Smooth muscle cell (in vitro differentiated cells): ENCODE results near the gene PRM2. TPM values are rescaled to one million over a fixed set of nuclear protein-coding genes. Genes with fewer than 3 reads are reported as not detected.

Experiments used
- DNase-seq: peaks from one replicate; lab custom pipeline; 2025; ENCODE audit not compliant: unreplicated experiment; lab: John Stamatoyannopoulos, UW
- H2AFZ ChIP-seq: fragments of 200-600 bp; sonication (generic); 2 replicates; pipeline ENCODE4 v1.6.0; 2016; ENCODE audit warnings: antibody characterized with exemption, low read depth, mild to moderate bottlenecking
- H3F3A ChIP-seq: fragments of 200-600 bp; sonication (generic); 2 replicates; pipeline ENCODE4 v1.6.0; 2017; ENCODE audit warnings: antibody characterized with exemption, low read depth
- H3K27ac ChIP-seq: fragments of 200-600 bp; sonication (generic); 2 replicates; pipeline ENCODE4 v1.5.1; 2016; ENCODE audit warnings: low read depth, mild to moderate bottlenecking
- H3K27me3 ChIP-seq: fragments of 200-600 bp; sonication (generic); 2 replicates; pipeline ENCODE4 v1.6.1; 2016; ENCODE audit warnings: low read depth, mild to moderate bottlenecking
- H3K36me3 ChIP-seq: fragments of 200-600 bp; sonication (generic); 2 replicates; pipeline ENCODE4 v1.5.1; 2016; ENCODE audit warnings: low read depth
- H3K4me1 ChIP-seq: fragments of 200-600 bp; sonication (generic); 2 replicates; pipeline ENCODE4 v1.5.1; 2016; ENCODE audit warnings: low read depth
- H3K4me2 ChIP-seq: fragments of 200-600 bp; sonication (generic); 2 replicates; pipeline ENCODE4 v1.6.0; 2016; ENCODE audit warnings: mild to moderate bottlenecking
- H3K4me3 ChIP-seq: fragments of 200-600 bp; sonication (generic); 2 replicates; pipeline ENCODE4 v1.5.1; 2016; ENCODE audit warnings: mild to moderate bottlenecking
- H3K79me2 ChIP-seq: fragments of 200-600 bp; sonication (generic); 2 replicates; pipeline ENCODE4 v1.6.0; 2016; ENCODE audit warnings: low read depth, mild to moderate bottlenecking
- H3K9ac ChIP-seq: fragments of 200-600 bp; sonication (generic); 2 replicates; pipeline ENCODE4 v1.6.0; 2016; ENCODE audit warnings: low read depth
- H3K9me3 ChIP-seq: fragments of 200-600 bp; sonication (generic); replicated peaks from 2 replicates; pipeline ENCODE4 v1.5.1; 2016; ENCODE audit warnings: low read depth
- H4K20me1 ChIP-seq: fragments of 200-600 bp; sonication (generic); 2 replicates; pipeline ENCODE4 v1.6.0; 2016; ENCODE audit warnings: low read depth
- CTCF ChIP-seq: fragments of 200-600 bp; sonication (generic); IDR thresholded peaks from 2 replicates; pipeline ENCODE4 v1.5.1; 2017; ENCODE audit warnings: borderline replicate concordance, mild to moderate bottlenecking, antibody characterized with exemption; ENCODE audit not compliant: insufficient read depth, poor library complexity, severe bottlenecking
- WGBS: methylation state at CpG from one replicate; pipeline ENCODE4 v1.1.7; 2016; ENCODE audit warnings: low lambda C conversion rate; 5-methylcytosine and 5-hydroxymethylcytosine counted together
- polyA plus RNA-seq: library from polyadenylated mRNA; unstranded; fragments of >200 nt; fragmentation: Nextera tagmentation; extraction: Ambion mirVana; gene quantifications from 2 replicates; pipeline ENCODE4 v1.2.1, GENCODE V29; 2016
- total RNA-seq: library from RNA; depleted of rRNA; stranded (reverse); fragments of >200 nt; gene quantifications from 2 replicates; pipeline ENCODE4 v1.2.3, GENCODE V29; 2014

The PRM2 gene
- total and polyA plus RNA-seq, 2 experiments from 2014 or later = not detected

- Histone ChIP-seq H3K79me2 (no peaks in the 10 kb centered on the region), H3K9ac (no peak overlapping the region), H3K4me2 (no peak overlapping the region), H3K27me3 (no peaks in the 10 kb centered on the region), H3K36me3 (no peaks in the 10 kb centered on the region), H3K4me3 (no peak overlapping the region), H4K20me1 (no peaks in the 10 kb centered on the region), H3K27ac (no peak overlapping the region), H3K9me3 (no peaks in the 10 kb centered on the region), H3F3A (no peaks in the 10 kb centered on the region), H3K4me1 (no peaks in the 10 kb centered on the region), H2AFZ (no peak overlapping the region)
- WGBS = 76% methylated on average over 10 of the region's 10 CpGs
- DNase-seq = no peak
- no peak for TF ChIP-seq CTCF
Measured at GRCh38 chr16:11231367-11231970, 44.8 kb downstream of the PRM2 start.

- no peak overlapping the region for H2AFZ ChIP-seq
Measured at GRCh38 chr16:11229906-11230305, 46.4 kb downstream of the PRM2 start.

GRCh38 chr16:11229432-11229831, 46.8 kb downstream of the PRM2 start:
- Histone ChIP-seq H3K79me2 (no peaks in the 10 kb centered on the region), H4K20me1 (no peaks in the 10 kb centered on the region), H3K27ac (no peak overlapping the region), H3K36me3 (no peaks in the 10 kb centered on the region), H3K4me3 (no peak overlapping the region), H2AFZ (no peak overlapping the region), H3F3A (no peaks in the 10 kb centered on the region), H3K9ac (no peak overlapping the region), H3K4me2 (no peak overlapping the region), H3K27me3 (no peaks in the 10 kb centered on the region), H3K4me1 (no peaks in the 10 kb centered on the region), H3K9me3 (no peaks in the 10 kb centered on the region)
- TF ChIP-seq CTCF = no peak
- DNase-seq = no peak
- WGBS = 90% methylated on average over 5 of the region's 5 CpGs

More at GRCh38 chr16:11229906-11230305, 46.4 kb downstream of the PRM2 start:
- Histone ChIP-seq H3F3A (no peaks in the 10 kb centered on the region), H3K4me2 (no peak overlapping the region), H3K9me3 (no peaks in the 10 kb centered on the region), H3K27ac (no peak overlapping the region), H3K27me3 (no peaks in the 10 kb centered on the region), H3K4me1 (no peaks in the 10 kb centered on the region), H3K36me3 (no peaks in the 10 kb centered on the region), H3K9ac (no peak overlapping the region), H3K4me3 (no peak overlapping the region), H3K79me2 (no peaks in the 10 kb centered on the region), H4K20me1 (no peaks in the 10 kb centered on the region)
- no peak for TF ChIP-seq CTCF
- 90% methylated on average over 4 of the region's 4 CpGs for WGBS
- DNase-seq = no peak
